NCI-H1417 (cell line): ENCODE results near the gene FOCAD.

ENCODE experiments used
- DNase-seq, 3 experiments: peaks; one replicate each; lab custom pipeline; 2025; lab: John Stamatoyannopoulos, UW

FOCAD gene, protein sequence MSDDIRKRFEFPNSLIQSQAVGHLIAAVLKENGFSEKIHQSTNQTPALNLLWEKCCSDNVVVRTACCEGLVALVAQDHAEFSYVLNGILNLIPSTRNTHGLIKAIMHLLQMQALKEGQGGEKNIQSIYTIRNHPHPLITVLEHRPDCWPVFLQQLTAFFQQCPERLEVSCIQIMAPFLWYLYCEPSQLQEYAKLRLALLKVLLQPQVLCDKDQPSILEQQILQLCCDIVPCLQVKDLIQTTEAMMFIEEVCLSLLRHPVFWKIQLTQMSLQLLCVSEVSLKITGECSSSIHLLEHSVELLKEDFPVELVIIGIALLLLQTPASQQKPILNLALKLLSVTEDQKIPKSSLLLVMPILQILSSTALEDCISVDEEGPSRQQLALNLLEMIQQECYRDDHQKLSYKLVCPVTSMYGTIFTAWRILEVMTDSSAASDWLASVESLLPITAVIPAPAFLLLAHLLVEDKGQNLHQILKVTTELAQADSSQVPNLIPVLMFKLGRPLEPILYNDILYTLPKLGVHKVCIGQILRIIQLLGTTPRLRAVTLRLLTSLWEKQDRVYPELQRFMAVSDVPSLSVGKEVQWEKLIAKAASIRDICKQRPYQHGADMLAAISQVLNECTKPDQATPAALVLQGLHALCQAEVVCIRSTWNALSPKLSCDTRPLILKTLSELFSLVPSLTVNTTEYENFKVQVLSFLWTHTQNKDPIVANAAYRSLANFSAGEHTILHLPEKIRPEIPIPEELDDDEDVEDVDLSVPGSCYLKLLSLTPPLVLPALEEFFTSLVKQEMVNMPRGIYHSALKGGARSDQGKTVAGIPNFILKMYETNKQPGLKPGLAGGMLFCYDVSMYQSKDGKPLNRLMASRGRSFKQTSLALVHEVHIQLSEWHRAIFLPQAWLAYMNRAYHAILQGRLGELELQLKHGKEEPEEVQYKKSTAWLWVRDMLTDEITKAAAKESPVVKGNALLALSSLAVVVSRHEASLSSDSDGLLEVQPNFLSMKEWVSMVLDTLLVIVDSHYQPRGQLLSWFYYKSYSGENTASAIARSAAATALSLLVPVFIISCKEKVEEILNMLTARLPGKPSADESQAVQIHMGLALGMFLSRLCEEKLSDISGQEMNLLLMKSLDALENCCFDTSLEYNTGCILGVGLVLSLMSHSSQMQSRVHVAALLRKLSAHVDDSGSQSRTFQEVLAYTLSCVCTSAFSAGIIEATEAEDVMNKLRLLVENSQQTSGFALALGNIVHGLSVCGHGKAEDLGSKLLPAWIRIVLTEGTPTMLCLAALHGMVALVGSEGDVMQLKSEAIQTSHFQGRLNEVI (N-terminal part only)

DNA sequence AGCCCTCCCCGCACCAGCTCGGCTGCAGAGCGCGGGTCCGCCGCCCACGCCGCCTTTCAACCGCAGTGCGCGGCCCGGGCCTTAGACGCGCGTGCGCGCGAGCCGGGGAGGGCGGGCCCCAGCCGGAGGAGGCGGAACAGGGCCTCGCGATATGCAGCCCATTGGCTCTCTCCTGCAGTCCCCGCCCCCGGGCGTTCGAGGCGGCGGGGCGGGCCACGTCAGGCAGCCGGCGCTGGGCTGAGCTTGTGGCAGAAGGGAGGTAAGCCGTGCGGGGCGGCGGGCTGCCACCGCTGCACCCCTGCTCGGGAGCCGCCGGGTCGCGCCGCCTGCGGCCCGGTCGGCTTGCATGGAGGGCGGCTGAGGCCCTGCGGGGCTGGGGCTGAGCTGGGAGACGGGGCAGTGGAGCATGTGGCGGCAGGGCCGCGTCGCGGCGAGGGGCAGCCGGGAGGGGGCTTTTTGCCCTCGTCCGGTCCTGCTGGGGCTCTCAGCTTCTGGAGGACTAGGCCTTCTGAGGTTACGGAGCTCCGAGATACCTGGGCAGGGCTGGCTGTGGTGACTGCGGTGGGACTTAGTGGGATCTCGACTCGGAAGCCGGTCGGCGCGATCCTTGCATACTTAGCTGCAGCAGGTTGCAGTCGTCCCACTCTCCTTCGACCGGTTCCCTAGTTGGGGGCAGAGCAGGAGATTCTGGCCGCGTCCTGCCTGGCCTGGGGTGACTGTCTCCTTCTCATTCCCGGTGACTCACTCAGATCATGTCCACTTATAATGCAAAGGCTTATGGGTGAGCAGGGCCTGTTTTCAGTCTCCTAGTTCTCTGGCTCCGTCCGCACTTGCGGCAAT lies at the start of gene FOCAD:
TSS of gene FOCAD (plus strand) at position 225 of the 840 bp plus-strand sequence. CDS start 31,095 bp downstream, outside the sequence.
- peak; percentile 93 to 96 (median 94) for DNase-seq

DNA sequence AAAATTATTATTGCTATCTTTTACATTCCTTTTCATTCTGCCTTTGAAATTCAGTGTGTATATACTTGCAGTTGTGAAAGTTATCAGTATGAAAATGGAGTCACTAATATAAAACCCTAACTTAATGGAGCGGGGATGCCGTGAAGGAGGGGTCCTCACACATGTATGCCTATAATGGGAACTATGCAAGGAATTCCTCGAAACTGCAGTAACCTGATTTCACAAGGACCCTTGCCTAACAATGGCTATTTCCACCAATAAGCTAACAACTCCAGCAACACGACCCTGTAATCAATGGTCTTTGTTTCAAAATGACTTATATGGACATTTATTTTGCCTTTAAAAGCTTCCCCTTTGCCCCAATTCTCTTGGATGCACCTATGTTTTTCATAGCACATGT lies 49.2 kb upstream of the FOCAD start:
- DNase-seq, result no peak

DNA sequence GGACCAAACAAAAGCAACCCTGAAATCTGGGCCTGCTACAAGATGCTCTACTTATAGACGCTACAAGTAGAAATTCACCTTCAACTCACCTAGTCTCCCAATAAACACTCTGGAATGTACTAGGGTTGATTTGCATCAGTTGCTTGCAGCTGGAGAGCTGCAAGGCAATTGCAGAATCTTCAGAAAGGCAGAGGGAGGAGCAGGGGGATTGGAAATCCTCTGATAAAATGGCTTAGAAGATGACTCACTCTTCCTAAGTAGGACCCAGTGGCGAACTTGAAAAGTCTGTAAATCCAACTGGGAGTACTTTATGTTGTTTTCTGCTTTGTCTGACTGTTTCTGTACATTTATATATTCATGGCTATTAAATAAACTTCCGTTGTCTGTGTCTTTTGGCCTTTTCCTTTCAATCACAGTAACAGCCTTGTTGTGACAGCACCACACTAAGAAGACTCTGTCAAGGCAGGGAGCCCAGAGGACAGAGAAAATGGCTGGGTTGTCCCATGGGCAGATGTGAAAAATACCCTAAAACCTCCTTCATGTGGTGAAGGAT lies 47.1 kb upstream of the FOCAD start:
- no peak for DNase-seq

DNA sequence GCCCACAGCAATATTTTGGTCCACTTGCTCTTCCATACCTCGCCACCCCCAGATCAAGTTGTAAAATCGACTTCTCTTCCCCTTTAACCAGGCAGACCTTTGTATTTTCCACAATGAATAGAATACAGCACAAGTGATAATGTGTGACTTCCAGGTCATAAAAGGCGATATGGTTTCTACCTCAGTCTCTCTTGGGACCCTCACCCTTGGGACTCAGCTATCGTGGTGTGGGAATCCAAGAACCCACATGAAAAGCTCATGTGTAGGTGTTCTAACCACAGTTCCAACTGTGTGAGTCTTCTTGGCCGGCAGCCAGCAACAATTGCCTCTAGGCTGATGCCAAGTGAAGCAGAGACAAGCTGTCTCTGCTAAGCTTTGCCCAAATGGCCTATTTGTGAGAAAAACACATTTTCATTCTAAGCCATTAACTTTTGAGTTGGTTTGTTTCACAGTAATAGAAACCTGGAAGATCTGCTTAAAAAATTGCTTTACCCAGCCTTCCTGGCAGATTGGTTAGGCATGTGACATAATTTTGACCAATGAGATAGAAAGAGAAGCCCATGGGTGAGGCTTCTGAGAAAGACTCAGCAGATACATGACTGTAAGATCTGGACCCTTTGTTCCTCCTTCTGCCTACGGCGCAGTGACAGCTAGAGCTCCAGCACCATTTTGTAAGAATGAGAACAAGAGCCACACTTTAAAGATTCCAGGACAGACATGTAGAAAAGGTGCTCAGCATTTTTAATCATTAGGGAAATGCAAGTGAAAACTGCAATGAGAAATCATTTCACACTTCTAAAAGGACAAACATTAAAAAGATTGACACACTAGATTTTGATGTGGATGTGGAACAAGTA lies 43.5 kb upstream of the FOCAD start:
- DNase-seq, result peak; percentile 22 to 73 (median 57)

DNA sequence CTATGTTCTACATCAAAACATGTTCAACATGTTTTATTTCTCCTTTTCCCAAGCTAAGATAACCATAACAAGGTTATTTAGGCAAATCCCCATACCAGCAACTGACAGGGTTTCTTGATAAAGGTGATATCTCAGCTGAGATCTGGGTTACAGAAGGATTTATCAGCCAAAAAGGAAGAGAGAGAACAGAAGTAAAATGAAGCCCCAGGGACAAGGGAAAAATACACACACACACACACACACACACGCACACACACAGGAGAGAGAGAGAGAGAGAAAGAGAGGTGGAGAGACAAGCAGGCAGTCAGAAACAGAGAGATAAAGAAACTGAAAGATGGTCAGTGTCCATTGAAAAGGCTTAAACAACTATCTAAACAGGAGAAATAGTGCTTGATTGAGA lies 42.0 kb upstream of the FOCAD start:
- no peak for DNase-seq

DNA sequence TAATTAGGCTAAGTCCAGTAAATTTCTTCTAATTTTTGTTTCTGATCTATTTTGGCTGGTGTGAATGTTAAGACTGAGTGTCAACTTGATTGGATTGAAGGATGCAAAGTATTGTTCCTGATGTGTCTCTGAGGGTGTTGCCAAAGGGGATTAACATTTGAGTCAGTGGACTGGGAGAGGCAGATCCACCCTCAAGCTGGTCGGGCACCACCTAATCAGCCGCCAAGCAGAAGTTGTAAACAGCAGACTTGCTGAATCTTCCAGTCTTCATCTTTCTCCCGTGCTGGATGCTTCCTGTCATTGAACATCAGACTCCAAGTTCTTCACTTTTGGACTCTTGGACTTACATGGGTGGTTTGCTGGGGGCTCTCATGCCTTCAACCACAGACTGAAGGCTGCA lies 40.4 kb upstream of the FOCAD start:
- DNase-seq, result no peak

DNA sequence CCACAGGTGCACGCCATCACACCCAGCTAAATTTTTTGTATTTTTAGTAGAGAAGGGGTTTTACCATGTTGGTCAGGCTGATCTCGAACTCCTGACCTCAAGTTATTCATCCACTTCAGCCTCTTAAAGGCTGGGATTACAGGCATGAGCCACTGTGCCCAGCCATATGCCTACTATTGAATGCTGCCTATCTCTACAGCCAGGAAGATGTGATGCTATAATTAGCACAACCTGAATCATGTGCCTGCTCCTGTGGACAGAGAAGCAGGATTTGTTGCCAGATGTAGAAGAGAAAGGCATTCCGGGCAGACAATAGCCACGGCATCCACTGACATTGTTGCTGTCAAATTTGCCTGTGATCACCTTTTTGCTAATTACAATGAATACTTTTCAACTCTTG lies 37.4 kb upstream of the FOCAD start:
- DNase-seq, result no peak

DNA sequence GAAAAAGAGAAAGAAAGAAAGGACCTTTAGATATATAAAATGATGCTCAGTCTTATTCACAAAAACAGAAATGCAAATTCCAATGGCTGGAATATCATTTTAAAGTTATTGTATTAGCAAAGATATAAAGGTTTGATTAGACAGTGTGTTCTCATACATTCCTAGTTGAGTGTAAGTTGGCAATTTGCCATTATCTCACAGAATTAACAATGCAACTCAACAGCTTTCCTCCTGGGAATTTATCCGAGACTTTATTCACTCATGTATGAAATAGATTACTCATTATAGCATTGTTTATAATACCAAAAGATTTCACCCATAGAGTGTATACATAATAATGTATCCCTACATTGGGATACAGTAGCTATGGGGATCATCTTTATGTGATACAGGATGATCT lies 34.7 kb upstream of the FOCAD start:
- DNase-seq, result peak in 1 of 3 experiments; percentile 13

DNA sequence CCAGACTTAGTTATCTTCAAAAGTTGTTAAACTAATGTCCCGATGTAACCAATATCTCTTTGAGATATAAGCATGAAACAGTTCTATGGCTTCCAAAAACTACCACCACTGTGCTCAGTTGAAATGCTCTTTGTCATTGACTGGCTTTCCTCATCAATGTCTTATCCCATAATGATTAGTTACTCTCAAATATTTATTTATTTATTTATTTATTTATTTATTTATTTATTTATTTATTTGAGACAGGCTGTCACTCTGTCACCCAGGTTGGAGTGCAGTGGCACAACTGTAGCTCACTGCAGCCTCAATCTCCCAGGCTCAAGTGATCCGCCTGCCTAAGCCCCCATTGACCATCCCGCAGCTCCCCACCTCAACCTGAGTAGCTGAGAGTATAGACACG lies 33.7 kb upstream of the FOCAD start:
- no peak for DNase-seq

DNA sequence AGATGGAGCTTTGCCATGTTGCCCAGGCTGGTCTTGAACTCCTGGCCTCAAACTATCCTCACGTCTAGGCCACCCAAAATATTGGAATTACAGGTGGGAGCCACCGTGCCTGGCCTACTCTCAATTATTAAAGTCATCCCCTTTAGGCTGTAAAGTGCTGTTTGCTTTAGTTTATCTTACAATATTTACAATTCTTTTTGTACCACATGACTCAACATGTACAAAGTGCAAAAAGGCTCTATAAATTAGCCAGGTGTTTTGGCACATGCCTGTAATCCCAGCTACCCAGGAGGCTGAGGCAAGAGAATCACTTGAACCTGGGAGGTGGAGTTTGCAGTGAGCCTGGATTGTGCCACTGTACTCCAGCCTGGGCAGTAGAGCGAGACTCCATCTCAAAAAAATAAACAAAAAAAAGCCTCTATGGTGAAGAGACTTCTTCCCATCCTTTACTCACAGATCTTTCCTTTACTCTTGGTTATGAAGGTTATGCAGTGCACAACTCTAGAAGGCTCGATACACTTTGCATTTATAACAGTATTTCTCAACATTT lies 33.2 kb upstream of the FOCAD start:
- peak in 1 of 3 experiments; percentile 4 for DNase-seq

DNA sequence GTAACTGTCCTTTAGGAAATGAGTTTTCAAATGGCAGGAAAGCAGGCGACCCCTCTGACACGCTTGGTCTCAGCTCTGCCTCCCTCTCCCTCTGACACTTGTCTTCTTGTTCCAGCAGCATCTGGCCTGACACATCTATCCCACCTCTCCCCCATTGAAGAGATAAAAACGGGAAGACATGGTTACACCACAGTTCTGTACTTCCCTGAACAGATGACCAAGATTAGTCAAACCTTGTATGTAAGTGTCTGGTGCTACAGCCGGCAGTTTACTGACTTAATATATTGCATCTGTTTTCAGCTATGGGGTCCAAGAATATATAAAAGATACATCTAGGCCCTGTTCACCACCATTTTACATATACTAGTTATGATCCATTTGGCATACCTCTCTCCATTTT lies 32.1 kb upstream of the FOCAD start:
- DNase-seq, result no peak

DNA sequence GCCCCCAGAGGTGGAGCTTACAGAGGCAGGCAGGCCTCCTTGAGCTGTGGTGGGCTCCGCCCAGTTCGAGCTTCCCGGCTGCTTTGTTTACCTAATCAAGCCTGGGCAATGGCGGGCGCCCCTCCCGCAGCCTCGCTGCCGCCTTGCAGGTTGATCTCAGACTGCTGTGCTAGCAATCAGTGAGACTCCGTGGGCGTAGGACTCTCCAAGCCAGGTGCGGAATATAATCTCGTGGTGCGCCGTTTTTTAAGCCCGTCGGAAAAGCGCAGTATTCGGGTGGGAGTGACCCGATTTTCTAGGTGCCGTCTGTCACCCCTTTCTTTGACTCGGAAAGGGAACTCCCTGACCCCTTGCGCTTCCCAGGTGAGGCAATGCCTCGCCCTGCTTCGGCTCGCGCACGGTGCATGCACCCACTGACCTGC lies 25.8 kb upstream of the FOCAD start:
- peak in 2 of 3 experiments; percentile 28 to 51 for DNase-seq

DNA sequence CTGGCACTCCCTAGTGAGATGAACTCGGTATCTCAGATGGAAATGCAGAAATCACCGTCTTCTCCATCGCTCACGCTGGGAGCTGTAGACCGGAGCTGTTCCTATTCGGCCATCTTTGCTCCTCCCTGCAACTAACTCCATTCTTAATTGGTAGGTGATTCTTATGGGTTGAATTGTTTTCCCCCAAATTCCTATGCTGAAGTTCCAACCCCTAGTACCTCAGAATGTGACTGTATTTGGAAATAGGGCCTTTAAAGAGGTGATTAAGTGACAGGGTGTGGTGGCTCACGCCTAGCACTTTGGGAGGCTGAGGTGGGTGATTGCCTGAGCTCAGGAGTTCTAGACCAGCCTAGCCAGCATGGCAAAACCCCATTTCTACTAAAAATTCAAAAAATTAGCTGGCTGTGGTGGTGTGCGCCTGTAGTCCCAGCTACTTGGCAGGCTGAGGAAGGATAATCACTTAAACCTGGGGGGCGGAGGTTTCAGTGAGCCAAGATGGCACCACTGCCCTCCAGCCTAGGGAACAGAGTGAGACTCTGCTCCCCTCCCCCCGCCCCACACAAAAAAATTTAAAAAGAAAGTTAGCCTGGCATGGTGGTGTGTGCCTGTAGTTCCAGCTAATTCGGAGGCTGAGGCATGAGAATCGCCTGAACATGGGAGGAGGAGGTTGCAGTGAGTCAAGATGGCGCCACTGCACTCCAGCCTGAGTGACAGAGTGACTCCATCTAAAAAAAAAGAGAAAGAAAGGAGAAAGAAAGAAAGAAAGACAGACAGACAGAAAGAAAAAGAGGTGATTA lies 25.2 kb upstream of the FOCAD start:
- DNase-seq, result peak in 2 of 3 experiments; percentile 28 to 51

DNA sequence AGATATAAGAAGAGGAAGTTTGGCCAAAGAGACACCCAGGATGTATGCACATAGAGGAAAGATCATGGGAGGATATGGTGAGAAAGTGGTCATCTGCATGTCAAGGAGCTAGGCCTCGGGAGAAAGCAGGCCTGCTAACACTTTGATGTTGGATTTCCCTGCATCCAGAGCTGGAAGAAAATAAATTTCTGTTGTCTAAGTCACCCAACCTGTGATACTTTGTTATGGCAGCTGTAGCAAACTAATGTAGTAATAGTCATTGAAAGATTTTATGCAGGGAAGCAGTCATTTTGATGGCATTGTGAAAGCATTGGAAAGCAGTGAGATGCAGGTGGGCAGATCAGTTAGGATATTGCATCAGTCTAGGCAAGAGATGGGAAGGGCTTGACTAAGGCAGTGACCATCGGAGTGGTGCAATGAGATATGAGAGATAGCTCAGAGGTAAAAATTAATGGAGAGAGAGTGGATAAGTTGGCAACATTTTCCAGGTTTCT lies 24.5 kb upstream of the FOCAD start:
- no peak for DNase-seq

DNA sequence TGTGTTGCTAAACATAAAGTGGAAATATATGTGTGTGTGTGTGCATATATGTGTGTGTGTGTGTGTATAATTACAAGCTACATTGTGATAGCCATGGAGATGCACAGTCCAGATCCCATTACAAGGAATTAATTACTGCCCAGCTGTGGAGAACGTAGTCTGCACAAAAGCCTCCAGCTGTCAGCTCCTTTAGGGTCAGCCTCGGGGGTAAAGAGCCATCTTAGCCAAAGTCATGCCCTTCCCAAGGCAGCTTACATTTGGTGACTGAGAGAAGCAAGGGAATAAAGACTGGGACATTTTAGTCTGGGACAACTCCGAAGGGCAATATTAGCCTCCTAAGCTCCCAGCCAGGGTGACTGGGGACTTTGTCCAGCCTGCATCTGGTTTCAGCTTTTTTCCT lies 21.9 kb upstream of the FOCAD start:
- peak in 2 of 3 experiments; percentile 36 to 66 for DNase-seq

DNA sequence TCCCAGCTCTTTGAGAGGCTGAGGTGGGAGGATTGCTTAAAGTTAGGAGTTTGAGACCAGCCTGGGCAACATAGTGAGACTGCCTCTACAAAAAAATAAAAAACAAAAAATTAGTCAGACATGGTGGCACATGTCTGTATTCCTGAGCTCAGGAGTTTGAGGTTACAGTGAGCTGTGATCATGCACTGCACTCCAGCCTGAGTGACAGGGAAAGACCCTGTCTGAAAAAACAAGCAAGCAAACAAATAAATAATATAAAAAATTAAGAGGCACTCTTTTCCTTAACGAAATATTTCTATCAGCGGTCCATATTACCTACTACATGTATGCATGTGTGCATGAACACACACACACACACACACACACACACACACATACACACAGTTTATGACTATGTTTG lies 20.9 kb upstream of the FOCAD start:
- no peak for DNase-seq

DNA sequence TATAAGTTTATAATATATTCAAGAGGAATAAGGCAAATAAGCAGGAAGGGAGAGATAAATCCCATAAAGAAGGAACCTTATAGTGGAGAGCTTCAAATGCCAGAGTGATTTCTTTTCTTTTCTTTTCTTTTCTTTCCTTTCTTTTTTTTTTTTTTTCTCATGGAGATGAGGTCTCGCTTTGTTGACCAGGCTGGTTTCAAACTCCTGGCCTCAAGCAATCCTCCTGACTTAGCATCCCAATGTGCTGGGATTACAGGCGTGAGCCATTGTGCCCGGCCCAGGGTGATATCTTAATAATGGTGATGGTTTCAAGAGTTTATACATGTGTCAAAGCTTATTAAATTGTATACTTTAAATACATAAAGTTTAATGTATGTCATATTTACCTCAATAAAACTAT lies 19.6 kb upstream of the FOCAD start:
- no peak for DNase-seq

DNA sequence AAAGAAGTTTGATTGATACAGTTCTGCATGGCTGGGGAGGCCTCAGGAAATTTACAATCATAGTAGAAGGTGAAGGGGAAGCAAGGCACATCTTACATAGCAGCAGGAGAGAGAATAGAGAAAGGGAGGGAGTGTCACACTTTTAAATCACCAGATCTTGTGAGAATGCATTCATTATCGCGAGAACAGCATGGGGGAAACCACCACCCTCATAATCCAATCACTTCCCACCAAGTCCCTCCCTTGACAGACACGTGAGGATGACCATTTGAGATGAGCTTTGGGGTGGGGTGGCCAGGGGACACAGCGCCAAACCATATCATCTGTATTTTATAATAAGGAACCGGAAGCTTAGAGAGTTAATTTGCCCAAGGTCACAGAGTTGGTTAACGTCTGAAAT lies 13.7 kb upstream of the FOCAD start:
- no peak for DNase-seq

DNA sequence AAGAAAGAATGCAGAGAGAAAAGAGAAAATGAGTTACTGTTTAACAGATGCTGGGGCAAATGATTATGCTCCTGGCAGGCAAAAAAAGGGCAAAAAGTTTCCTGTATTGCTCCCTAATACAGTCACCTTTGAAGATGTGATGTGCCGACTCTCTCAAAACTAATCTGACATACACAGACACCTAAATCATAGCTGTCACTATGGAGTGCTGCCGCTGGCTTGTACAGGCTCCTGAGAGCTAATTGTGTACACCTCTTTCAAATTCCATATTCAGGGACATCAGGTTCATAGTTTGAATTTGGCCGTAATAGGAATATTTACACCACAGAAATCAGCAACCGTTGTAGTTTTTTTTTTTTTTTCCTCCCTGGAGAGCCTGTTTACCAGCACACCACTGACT lies 12.4 kb upstream of the FOCAD start:
- no peak for DNase-seq
